ENCODE results near the gene DDR2. TPM values are rescaled to one million over a fixed set of nuclear protein-coding genes. Genes with fewer than 3 reads are reported as not detected.
A peak's percentile ranks its signal among the peaks of the same experiment; 100 is the strongest.

Gene DDR2
- total and polyA plus RNA-seq, 12 donors, result 15.1 to 349 (median 233) TPM

- no peak for TF ChIP-seq CTCF (IDR thresholded peaks at IDR 0.05)
- TF ChIP-seq POLR2A (IDR thresholded peaks at IDR 0.05), result no peak
- no peaks in the 10 kb centered on the region for H3K36me3 ChIP-seq (replicated peaks in 1 of 2)
- DNase-seq, result no peak
- intact Hi-C loops (cut with DNase I), result no loop called here
- no peak overlapping the region for H3K4me3 ChIP-seq
- no peaks in the 10 kb centered on the region for H3K27me3 ChIP-seq
- 66 to 79% (median 68%) methylated on average over 2 of the region's 2 CpGs for WGBS, 4 donors
- H3K4me1 ChIP-seq (replicated peaks in 1 of 2), result peaks cover 16 to 23% of the 10 kb centered on the region in 2 donors
- H3K27ac ChIP-seq, result no peak overlapping the region
- H3K9me3 ChIP-seq (replicated peaks in 1 of 3), result no peaks in the 10 kb centered on the region
These were observed 101.8 kb downstream of the DDR2 start for GRCh38 chr1:162734047-162734446.

- no peak for TF ChIP-seq POLR2A (IDR thresholded peaks at IDR 0.05)
- no peak for TF ChIP-seq CTCF (IDR thresholded peaks at IDR 0.05)
These were observed 103.9 kb downstream of the DDR2 start for GRCh38 chr1:162736184-162736583.

GRCh38 chr1:162736633-162737067 lies 104.4 kb downstream of the DDR2 start:
- H3K4me1 ChIP-seq (replicated peaks in 1 of 2), result peaks cover 16 to 26% of the 10 kb centered on the region in 2 donors
- TF ChIP-seq POLR2A (IDR thresholded peaks at IDR 0.05), result no peak
- TF ChIP-seq CTCF (IDR thresholded peaks at IDR 0.05), result no peak
- no peak overlapping the region for H3K4me3 ChIP-seq
- intact Hi-C loops (cut with DNase I), result no loop called here
- no peaks in the 10 kb centered on the region for H3K36me3 ChIP-seq (replicated peaks in 1 of 2)
- peak overlapping the region in 1 of 5 donors; percentile 40 for H3K27ac ChIP-seq
- DNase-seq, result no peak
- no peaks in the 10 kb centered on the region for H3K27me3 ChIP-seq
- 85 to 91% (median 88%) methylated on average over 3 of the region's 3 CpGs for WGBS, 4 donors
- no peaks in the 10 kb centered on the region for H3K9me3 ChIP-seq (replicated peaks in 1 of 3)

More at GRCh38 chr1:162736184-162736583, 103.9 kb downstream of the DDR2 start:
- DNase-seq, result no peak
- Histone ChIP-seq H3K27ac (peak overlapping the region in 3 of 5 donors; percentile 39 to 43 (median 40)), H3K27me3 (no peaks in the 10 kb centered on the region), H3K4me1 (replicated peaks in 1 of 2) (peaks cover 16 to 23% of the 10 kb centered on the region in 2 donors), H3K4me3 (no peak overlapping the region), H3K9me3 (replicated peaks in 1 of 3) (no peaks in the 10 kb centered on the region), H3K36me3 (replicated peaks in 1 of 2) (no peaks in the 10 kb centered on the region)
- WGBS, 4 donors, result 90 to 96% (median 94%) methylated on average over 3 of the region's 3 CpGs
- intact Hi-C loops (cut with DNase I), result no loop called here

GRCh38 chr1:162740755-162741154 lies 108.5 kb downstream of the DDR2 start:
- Histone ChIP-seq H3K27ac (no peak overlapping the region), H3K4me1 (replicated peaks in 1 of 2) (peaks cover 3 to 7% of the 10 kb centered on the region in 2 donors), H3K4me3 (no peak overlapping the region), H3K9me3 (replicated peaks in 1 of 3) (no peaks in the 10 kb centered on the region), H3K27me3 (no peaks in the 10 kb centered on the region), H3K36me3 (replicated peaks in 1 of 2) (no peaks in the 10 kb centered on the region)
- TF ChIP-seq POLR2A (IDR thresholded peaks at IDR 0.05) (no peak), CTCF (IDR thresholded peaks at IDR 0.05) (no peak)
- intact Hi-C loops (cut with DNase I), result no loop called here
- peak in 5 of 7 donors; percentile 25 to 70 (median 41) for DNase-seq
- 69 to 75% (median 73%) methylated on average over 4 of the region's 4 CpGs for WGBS, 4 donors
